ENCODE measurements around the gene EFS.
"Not testable (repeated sequence)": the region's sequence is repeated elsewhere in the genome, so short reads cannot be mapped to it uniquely, and the experiment has no call there.

The EFS gene

DNA sequence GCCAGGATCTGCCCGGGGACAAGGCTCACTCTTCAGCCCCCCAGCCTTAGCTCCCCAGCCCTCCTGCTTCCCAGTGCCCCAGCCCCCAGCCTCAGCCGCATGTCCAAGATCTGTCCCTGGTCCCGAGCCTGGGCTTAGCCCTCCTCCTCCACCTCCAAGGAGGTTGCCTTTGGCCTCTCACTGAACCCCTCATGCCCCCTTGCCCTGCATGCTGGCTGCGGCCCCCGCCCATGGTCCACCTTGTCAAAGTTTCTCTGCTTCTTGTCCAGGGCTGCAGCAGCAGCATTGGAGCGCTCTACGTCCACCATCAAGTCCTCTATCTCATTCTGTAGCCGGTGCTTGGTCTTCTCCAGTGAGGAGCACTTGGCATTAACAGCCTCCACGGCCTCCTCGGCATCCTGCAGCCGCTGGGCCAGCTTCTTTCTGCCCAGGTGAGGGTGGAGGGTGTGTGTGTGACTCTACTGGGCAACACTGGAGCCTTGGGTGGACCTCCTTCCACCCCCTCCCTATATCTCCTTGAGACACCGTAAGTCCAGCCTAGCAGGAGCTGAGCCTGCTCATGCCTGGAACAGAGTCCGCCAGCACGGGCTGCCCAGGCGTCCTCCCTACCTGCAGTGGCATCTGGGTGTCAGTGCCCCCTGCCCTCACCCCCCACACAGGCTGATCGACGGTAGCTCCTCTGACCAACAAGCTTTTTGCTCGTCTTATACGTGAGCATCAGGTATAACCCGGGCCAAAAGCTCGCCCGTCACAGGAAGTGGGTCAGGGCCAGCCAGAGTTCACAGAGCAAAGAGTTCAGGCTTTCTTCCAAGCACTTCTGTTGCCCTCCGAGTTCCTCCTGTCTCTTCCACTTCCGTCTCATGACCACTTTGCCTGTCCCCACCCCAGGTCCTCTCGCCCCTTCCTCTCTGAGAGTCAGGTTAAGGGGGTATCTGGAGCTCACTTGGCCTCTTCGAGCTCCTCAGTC lies 23.2 kb upstream of the EFS start:
- no peak for TF ChIP-seq FOXK2 (IDR thresholded peaks at IDR 0.05)
- no peak for TF ChIP-seq NFRKB (IDR thresholded peaks at IDR 0.05)
- TF ChIP-seq SUZ12 (IDR thresholded peaks at IDR 0.05), result no peak
- no peak for TF ChIP-seq ZNF384 (IDR thresholded peaks at IDR 0.05)
- no peak for TF ChIP-seq SP1 (IDR thresholded peaks at IDR 0.05)
- no peak for TF ChIP-seq LEF1 (IDR thresholded peaks at IDR 0.05; ENCODE audit: borderline replicate concordance)
- TF ChIP-seq FOXA1 (IDR thresholded peaks at IDR 0.05), result no peak
- TF ChIP-seq TARDBP (IDR thresholded peaks at IDR 0.05), result no peak
- no peak for TF ChIP-seq ARNT (IDR thresholded peaks at IDR 0.05)
- no peak for TF ChIP-seq L3MBTL2 (conservative IDR thresholded peaks at IDR 0.05)
- no peak for TF ChIP-seq CTBP1 (IDR thresholded peaks at IDR 0.05; ENCODE audit: borderline replicate concordance)
- no peak for TF ChIP-seq HDGF (IDR thresholded peaks at IDR 0.05; ENCODE audit: borderline replicate concordance)
- no peak for TF ChIP-seq ELF4 (IDR thresholded peaks at IDR 0.05)
- DNase-seq (ENCODE audit: extremely low spot score), result no peak
- ChIA-PET POLR2A (no interaction called here), CTCF (interaction anchor here (1.7 kb wide), 1 partner anchor 8 kb away, joined by 6 read pairs; no protein-coding TSS in a partner anchor)

DNA sequence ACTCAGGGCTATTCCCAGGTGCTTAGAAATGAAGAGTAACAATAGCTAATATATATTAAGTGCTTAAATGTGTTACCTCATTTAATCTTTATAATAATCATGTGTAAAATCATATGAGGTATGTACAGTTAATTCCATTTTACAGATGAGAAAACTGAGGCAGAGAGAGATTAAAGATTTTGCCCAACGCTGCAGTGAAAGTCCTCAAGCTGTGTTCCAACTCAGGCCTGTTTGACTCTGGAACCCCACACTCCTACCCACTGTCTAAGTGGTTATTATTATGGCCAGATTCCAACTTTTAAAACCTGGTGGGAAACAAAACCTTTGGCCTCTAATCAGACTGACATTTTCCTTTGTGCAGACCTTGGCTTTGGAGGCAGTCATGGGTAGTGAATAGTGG lies 22.0 kb upstream of the EFS start:
- no peak for DNase-seq (ENCODE audit: extremely low spot score)
- TF ChIP-seq CTBP1 (IDR thresholded peaks at IDR 0.05; ENCODE audit: borderline replicate concordance) (no peak), L3MBTL2 (conservative IDR thresholded peaks at IDR 0.05) (no peak), FOXA1 (IDR thresholded peaks at IDR 0.05) (no peak), FOXK2 (IDR thresholded peaks at IDR 0.05) (no peak), ELF4 (IDR thresholded peaks at IDR 0.05) (no peak), SP1 (IDR thresholded peaks at IDR 0.05) (no peak), TARDBP (IDR thresholded peaks at IDR 0.05) (no peak), LEF1 (IDR thresholded peaks at IDR 0.05; ENCODE audit: borderline replicate concordance) (no peak), BHLHE40 (IDR thresholded peaks at IDR 0.05; ENCODE audit: borderline replicate concordance) (no peak)
- TF ChIP-seq, protein P1, sequence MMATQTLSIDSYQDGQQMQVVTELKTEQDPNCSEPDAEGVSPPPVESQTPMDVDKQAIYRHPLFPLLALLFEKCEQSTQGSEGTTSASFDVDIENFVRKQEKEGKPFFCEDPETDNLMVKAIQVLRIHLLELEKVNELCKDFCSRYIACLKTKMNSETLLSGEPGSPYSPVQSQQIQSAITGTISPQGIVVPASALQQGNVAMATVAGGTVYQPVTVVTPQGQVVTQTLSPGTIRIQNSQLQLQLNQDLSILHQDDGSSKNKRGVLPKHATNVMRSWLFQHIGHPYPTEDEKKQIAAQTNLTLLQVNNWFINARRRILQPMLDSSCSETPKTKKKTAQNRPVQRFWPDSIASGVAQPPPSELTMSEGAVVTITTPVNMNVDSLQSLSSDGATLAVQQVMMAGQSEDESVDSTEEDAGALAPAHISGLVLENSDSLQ (IDR thresholded peaks at IDR 0.05), result no peak
- ChIA-PET POLR2A (no interaction called here), CTCF (interaction anchor here (1.7 kb wide), 1 partner anchor 7 kb away, joined by 6 read pairs; no protein-coding TSS in a partner anchor)

DNA sequence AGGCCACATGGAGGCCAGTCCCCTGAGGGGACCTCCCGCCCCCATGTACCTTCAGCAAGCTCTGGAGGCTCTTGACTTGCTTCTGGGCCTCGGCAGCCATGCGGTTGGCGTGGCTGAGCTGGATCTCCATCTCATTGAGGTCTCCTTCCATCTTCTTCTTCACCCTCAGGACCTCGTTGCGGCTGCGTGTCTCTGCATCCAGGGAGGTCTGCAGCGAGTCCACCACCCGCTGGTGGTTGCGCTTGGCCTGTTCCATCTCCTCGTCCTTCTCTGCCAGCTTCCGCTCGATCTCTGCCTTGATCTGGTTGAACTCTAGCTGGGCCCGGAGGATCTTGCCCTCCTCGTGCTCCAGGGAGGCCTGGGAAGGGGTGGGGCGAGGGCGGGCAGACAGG lies 21.3 kb upstream of the EFS start:
- not testable (repeated sequence) for DNase-seq (ENCODE audit: extremely low spot score)
- POLR2A ChIA-PET, result interaction anchor here (1.2 kb wide), 1 partner anchor 66 kb away, joined by 4 read pairs; the partner anchor contains the start of gene PABPN1
- CTCF ChIA-PET, result interaction anchor here (1.2 kb wide), 1 partner anchor 8 kb away, joined by 3 read pairs; no protein-coding TSS in a partner anchor

DNA sequence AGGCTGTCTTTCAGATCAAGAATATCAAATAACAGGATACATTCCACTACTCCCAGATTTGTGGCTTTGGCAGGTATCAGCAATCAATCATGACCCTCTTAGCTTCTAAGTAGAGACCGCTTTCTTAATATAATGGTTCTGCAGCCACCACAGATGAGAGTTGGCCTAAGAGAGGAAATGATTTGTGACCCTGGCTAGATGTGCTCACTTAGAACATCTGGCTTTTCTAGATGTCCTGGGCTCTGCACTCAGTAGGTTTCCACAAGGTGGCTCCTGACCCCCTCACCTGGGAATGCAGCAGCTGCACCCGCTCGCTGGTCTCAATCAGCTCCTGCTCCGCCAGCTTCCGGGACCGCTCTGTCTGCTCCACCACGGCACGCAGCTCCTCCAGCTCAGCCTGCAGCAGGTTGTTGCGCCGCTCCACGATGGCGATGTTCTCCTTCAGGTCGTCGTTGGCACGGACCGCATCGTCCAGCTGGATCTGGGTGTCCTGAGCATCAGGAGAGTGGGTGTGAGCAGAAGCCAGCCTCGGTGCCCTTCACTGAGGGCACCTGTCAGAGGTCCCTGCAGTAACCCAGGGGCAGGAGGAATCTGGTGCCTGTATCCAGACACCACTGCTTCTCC lies 20.8 kb upstream of the EFS start:
- POLR2A ChIA-PET, result interaction anchor here (1.2 kb wide), 1 partner anchor 65 kb away, joined by 4 read pairs; the partner anchor contains the start of gene PABPN1
- DNase-seq (ENCODE audit: extremely low spot score), result no peak
- CTCF ChIA-PET, result interaction anchor here (1.2 kb wide), 1 partner anchor 8 kb away, joined by 3 read pairs; no protein-coding TSS in a partner anchor
- TF ChIP-seq FOXM1 (IDR thresholded peaks at IDR 0.05; ENCODE audit: borderline replicate concordance) (no peak), ELF4 (IDR thresholded peaks at IDR 0.05) (no peak), LEF1 (IDR thresholded peaks at IDR 0.05; ENCODE audit: borderline replicate concordance) (no peak)

DNA sequence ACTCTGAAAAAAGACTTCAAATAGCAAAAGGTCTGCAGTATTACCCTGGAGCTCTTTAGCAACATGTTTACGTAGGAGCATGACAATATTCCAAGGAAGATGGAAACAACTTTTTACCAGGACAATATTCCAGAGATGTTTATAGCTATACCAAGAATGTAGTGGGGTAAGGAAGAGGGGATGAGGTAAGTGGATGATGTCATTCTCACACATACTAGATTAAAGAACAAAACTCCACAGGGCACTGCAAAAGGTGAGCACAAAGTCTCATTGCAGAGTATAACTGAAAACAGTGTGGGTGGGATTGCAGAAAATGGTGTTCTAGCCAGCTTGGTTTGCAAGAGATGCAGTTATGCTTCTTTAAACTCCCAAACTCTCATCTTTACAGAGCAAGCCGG lies 20.3 kb upstream of the EFS start:
- CTCF ChIA-PET, result interaction anchor here (1.2 kb wide), 1 partner anchor 9 kb away, joined by 3 read pairs; no protein-coding TSS in a partner anchor
- no peak for DNase-seq (ENCODE audit: extremely low spot score)
- POLR2A ChIA-PET, result interaction anchor here (1.2 kb wide), 1 partner anchor 65 kb away, joined by 4 read pairs; the partner anchor contains the start of gene PABPN1
- TF ChIP-seq BHLHE40 (IDR thresholded peaks at IDR 0.05; ENCODE audit: borderline replicate concordance), result no peak
- no peak for TF ChIP-seq SP1 (IDR thresholded peaks at IDR 0.05)
- no peak for TF ChIP-seq NFRKB (IDR thresholded peaks at IDR 0.05)
- TF ChIP-seq, protein P1 (IDR thresholded peaks at IDR 0.05), result no peak

DNA sequence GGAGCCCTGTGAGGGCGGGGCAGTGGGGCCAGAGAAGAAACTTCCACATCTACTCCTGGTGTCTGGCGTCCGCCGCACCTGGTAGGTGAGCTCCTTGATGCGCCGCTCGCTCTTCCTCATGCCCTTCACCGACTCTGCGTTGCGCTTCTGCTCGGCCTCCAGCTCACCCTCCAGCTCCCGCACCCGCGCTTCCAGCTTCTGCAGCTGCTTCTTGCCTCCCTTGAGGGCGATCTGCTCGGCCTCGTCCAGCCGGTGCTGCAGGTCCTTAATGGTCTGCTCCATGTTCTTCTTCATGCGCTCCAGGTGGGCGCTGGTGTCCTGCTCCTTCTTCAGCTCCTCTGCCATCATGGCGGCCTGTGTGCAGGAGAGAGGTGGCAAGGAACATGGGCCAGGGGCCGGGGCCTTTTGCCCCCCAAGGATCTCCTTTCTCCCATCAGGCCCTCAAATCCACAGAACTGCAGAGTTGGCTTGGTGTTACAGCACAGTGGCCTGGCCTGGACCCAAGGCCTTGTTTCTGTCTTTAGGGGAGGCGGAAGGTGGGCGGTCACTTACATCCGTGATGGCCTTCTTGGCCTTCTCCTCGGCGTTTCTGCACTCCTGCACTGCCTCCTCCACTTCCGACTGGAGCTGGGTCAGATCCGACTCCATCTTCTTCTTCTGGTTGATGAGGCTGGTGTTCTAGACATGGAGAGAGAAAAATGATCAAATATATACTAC lies 19.6 kb upstream of the EFS start:
- ChIA-PET POLR2A (no interaction called here), CTCF (interaction anchor here (0.6 kb wide), 1 partner anchor 178 kb away, joined by 4 read pairs; no protein-coding TSS in a partner anchor)
- DNase-seq (ENCODE audit: extremely low spot score), result no peak
- TF ChIP-seq NFRKB (IDR thresholded peaks at IDR 0.05) (no peak), CTBP1 (IDR thresholded peaks at IDR 0.05; ENCODE audit: borderline replicate concordance) (no peak), ARNT (IDR thresholded peaks at IDR 0.05) (no peak), FOXM1 (IDR thresholded peaks at IDR 0.05; ENCODE audit: borderline replicate concordance) (no peak), TARDBP (IDR thresholded peaks at IDR 0.05) (no peak), ZNF384 (IDR thresholded peaks at IDR 0.05) (no peak), HDGF (IDR thresholded peaks at IDR 0.05; ENCODE audit: borderline replicate concordance) (no peak), FOXK2 (IDR thresholded peaks at IDR 0.05) (no peak), ELF4 (IDR thresholded peaks at IDR 0.05) (no peak), SUZ12 (IDR thresholded peaks at IDR 0.05) (no peak), LEF1 (IDR thresholded peaks at IDR 0.05; ENCODE audit: borderline replicate concordance) (no peak), BHLHE40 (IDR thresholded peaks at IDR 0.05; ENCODE audit: borderline replicate concordance) (no peak), FOXA1 (IDR thresholded peaks at IDR 0.05) (no peak), SP1 (IDR thresholded peaks at IDR 0.05) (no peak), L3MBTL2 (conservative IDR thresholded peaks at IDR 0.05) (no peak)
- TF ChIP-seq, protein P1 (IDR thresholded peaks at IDR 0.05), result no peak
